ENCODE data around the gene RUSF1. TPM values are rescaled to one million over a fixed set of nuclear protein-coding genes. Genes with fewer than 3 reads are reported as not detected.

The RUSF1 gene
- total RNA-seq, 1 donor = 48.5 TPM

DNA sequence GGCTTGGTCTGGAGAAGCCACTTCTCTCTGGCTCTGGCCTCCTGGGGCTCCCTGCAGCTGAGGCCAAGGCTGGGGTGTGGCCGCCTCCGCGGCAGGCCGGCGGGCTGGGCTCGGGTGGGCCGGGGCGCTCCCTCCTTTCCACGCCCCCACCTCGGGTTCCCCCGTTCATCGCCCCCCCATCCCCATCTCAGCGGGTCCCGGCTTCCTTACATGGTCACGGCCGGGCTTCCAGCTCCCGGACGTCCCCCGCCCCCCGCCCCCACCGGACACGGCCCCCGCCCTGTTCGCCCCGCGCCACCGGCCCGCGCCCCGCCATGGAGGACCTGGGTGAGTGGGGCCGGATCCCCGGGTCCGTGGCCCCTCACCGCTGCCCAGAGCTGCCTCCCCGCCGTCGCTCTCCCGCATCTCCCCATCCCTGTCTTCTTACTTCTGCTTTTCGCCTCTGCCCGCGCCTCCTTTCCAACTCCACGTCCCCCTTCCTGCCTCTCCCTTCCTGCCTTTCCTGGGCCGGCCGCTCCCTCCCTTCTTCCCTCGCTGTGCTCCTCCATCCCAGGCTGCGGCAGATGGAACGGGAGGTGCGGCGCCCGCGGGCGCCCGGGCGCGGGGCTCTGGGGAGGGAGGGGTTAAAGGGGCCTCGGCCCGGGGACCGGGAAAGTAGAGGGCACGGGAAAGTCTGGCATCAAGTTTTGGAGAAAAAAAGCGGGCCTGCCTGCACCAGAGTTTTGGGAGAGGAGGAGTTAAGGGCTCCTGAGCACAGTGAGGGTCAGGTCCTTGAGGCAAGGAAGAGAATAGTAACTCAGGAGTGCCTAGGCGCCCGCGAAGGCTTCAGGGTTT, 36.1 kb downstream of the RUSF1 start, which contains the start of gene TGFB1I1:
TSS of gene TGFB1I1 (plus strand) at position 278 of the 834 bp plus-strand sequence. CDS start at position 315, 37 bp downstream.
- Histone ChIP-seq H2AFZ (ENCODE audit: low read length) (peak within 1 kb of the TSS; percentile 86), H3K4me2 (ENCODE audit: insufficient read depth, low read length) (peak within 1 kb of the TSS; percentile 89), H3K27me3 (ENCODE audit: insufficient read depth, low read length) (no peaks in the 10 kb centered on the region), H3K4me3 (ENCODE audit: insufficient read depth, low read length) (peak within 1 kb of the TSS; percentile 84), H3K79me2 (ENCODE audit: insufficient read depth, low read length) (peaks cover 4% of the 10 kb centered on the region), H3K27ac (ENCODE audit: low read depth, low read length) (peak within 1 kb of the TSS; percentile 77), H3K9me3 (ENCODE audit: low read depth, low read length) (no peaks in the 10 kb centered on the region), H3K4me1 (ENCODE audit: insufficient read depth, low read length) (peaks cover 28% of the 10 kb centered on the region), H4K20me1 (ENCODE audit: insufficient read depth, low read length) (peaks cover 32% of the 10 kb centered on the region), H3K36me3 (ENCODE audit: insufficient read depth, low read length) (peaks cover 33% of the 10 kb centered on the region)
- TF ChIP-seq, protein P1, sequence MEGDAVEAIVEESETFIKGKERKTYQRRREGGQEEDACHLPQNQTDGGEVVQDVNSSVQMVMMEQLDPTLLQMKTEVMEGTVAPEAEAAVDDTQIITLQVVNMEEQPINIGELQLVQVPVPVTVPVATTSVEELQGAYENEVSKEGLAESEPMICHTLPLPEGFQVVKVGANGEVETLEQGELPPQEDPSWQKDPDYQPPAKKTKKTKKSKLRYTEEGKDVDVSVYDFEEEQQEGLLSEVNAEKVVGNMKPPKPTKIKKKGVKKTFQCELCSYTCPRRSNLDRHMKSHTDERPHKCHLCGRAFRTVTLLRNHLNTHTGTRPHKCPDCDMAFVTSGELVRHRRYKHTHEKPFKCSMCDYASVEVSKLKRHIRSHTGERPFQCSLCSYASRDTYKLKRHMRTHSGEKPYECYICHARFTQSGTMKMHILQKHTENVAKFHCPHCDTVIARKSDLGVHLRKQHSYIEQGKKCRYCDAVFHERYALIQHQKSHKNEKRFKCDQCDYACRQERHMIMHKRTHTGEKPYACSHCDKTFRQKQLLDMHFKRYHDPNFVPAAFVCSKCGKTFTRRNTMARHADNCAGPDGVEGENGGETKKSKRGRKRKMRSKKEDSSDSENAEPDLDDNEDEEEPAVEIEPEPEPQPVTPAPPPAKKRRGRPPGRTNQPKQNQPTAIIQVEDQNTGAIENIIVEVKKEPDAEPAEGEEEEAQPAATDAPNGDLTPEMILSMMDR (IDR thresholded peaks at IDR 0.05; ENCODE audit: extremely low read depth, low read depth, low read length) = no peak
- DNase-seq (ENCODE audit: insufficient read length, low spot score, missing footprints) = peak; percentile 98

DNA sequence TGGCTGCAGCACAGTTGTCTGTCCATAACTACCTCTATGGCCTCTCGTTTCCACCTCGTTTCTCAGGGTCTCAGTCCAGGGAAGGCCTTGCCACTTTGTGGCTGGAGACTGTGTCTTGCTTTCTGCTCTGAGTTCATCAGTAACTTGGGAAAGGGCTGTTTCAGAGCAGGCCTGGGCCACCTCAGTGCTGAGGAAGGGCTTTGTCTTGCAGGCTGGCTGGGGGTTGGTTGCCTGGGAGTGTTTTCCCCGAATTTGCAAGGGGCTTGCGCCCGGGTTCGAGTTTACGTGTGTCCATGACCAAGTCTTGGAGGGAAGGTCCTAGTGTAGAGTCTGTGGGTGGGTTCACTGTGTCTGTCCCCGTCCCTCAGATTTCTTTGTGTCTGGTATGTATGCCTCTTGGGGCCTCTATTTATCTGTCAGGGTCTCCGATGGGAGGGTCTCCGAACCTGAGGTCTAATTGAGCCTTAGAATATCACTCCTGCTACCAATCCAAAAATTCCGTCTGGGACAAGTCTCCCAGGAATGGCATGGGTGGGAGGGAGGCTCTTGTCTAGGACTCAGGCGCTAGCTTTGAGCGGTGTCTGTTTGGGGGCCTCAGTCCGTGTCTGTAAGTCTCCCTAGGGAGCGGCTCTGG, 36.8 kb downstream of the RUSF1 start:
- Histone ChIP-seq H4K20me1 (ENCODE audit: insufficient read depth, low read length) (peaks cover 30% of the 10 kb centered on the region), H3K36me3 (ENCODE audit: insufficient read depth, low read length) (peaks cover 36% of the 10 kb centered on the region), H3K27me3 (ENCODE audit: insufficient read depth, low read length) (no peaks in the 10 kb centered on the region), H3K79me2 (ENCODE audit: insufficient read depth, low read length) (peaks cover 4% of the 10 kb centered on the region), H2AFZ (ENCODE audit: low read length) (peak overlapping the region; percentile 86), H3K4me3 (ENCODE audit: insufficient read depth, low read length) (peak overlapping the region; percentile 84), H3K4me2 (ENCODE audit: insufficient read depth, low read length) (peak overlapping the region; percentile 89), H3K27ac (ENCODE audit: low read depth, low read length) (peak overlapping the region; percentile 77), H3K4me1 (ENCODE audit: insufficient read depth, low read length) (peaks cover 28% of the 10 kb centered on the region), H3K9me3 (ENCODE audit: low read depth, low read length) (no peaks in the 10 kb centered on the region)
- DNase-seq (ENCODE audit: insufficient read length, low spot score, missing footprints) = peak; percentile 72
- TF ChIP-seq, protein P1 (IDR thresholded peaks at IDR 0.05; ENCODE audit: extremely low read depth, low read depth, low read length) = no peak

DNA sequence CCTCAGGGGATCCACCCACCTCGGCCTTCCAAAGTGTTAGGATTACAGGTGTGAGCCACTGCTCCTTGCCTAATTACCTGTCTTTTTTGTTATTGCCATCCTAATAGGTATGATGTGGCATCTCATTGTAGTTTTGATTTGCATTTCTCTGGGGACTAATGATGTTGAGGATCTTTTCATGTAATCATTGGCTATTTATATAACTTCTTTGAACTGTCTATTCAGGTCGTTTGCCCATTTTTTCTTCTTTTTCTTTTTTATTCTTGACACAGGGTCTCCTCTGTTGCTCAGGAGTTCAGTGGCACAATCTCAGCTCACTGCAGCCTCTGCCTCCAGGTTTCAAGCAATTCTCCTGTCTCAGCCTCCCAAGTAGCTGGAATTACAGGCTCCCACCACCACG, 37.6 kb downstream of the RUSF1 start:
- H3K27ac ChIP-seq (ENCODE audit: low read depth, low read length) = no peak overlapping the region
- TF ChIP-seq, protein P1 (IDR thresholded peaks at IDR 0.05; ENCODE audit: extremely low read depth, low read depth, low read length) = no peak
- H3K4me3 ChIP-seq (ENCODE audit: insufficient read depth, low read length) = no peak overlapping the region
- H3K4me1 ChIP-seq (ENCODE audit: insufficient read depth, low read length) = peaks cover 28% of the 10 kb centered on the region
- peak overlapping the region; percentile 89 for H3K4me2 ChIP-seq (ENCODE audit: insufficient read depth, low read length)
- H3K9me3 ChIP-seq (ENCODE audit: low read depth, low read length) = no peaks in the 10 kb centered on the region
- peaks cover 29% of the 10 kb centered on the region for H3K36me3 ChIP-seq (ENCODE audit: insufficient read depth, low read length)
- H4K20me1 ChIP-seq (ENCODE audit: insufficient read depth, low read length) = peaks cover 24% of the 10 kb centered on the region
- peaks cover 2% of the 10 kb centered on the region for H3K79me2 ChIP-seq (ENCODE audit: insufficient read depth, low read length)
- H2AFZ ChIP-seq (ENCODE audit: low read length) = no peak overlapping the region
- H3K27me3 ChIP-seq (ENCODE audit: insufficient read depth, low read length) = no peaks in the 10 kb centered on the region
- DNase-seq (ENCODE audit: insufficient read length, low spot score, missing footprints) = peak; percentile 62

DNA sequence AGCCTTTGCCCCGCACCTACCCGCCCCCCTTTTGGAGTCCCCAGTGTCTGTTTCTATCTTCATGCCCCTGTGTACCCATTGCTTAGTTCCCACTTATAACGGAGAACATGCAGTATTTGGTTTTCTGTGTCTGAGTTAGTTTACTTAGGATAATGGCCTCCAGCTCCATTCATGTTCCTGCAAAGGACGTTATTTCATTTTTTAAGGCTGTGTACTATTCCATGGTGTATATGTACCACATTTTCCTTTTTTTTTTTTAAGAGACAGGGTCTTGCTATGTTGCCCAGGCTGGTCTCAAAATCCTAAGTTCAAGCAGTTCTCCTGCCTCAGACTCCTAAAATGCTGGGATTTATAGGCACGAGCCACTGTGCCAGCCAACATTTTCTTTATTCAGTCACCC, 40.3 kb downstream of the RUSF1 start:
- Histone ChIP-seq H4K20me1 (ENCODE audit: insufficient read depth, low read length) (no peaks in the 10 kb centered on the region), H3K4me2 (ENCODE audit: insufficient read depth, low read length) (no peak overlapping the region), H3K27ac (ENCODE audit: low read depth, low read length) (no peak overlapping the region), H3K79me2 (ENCODE audit: insufficient read depth, low read length) (peaks cover 2% of the 10 kb centered on the region), H3K4me1 (ENCODE audit: insufficient read depth, low read length) (peaks cover 12% of the 10 kb centered on the region), H3K9me3 (ENCODE audit: low read depth, low read length) (no peaks in the 10 kb centered on the region), H2AFZ (ENCODE audit: low read length) (no peak overlapping the region), H3K36me3 (ENCODE audit: insufficient read depth, low read length) (peaks cover 16% of the 10 kb centered on the region), H3K27me3 (ENCODE audit: insufficient read depth, low read length) (no peaks in the 10 kb centered on the region), H3K4me3 (ENCODE audit: insufficient read depth, low read length) (no peak overlapping the region)
- TF ChIP-seq, protein P1 (IDR thresholded peaks at IDR 0.05; ENCODE audit: extremely low read depth, low read depth, low read length) = no peak
- peak; percentile 43 for DNase-seq (ENCODE audit: insufficient read length, low spot score, missing footprints)
